Coronary artery (tissue), 2 donors: ENCODE results near the gene ERN1.

Source experiments
- DNase-seq: peaks from one replicate; pipeline ENCODE4 v3.0.0-alpha.2; 2017; ENCODE audit warnings: low spot score
- H3K27ac ChIP-seq, 2 donors: fragments of 200-600 bp; sonication (generic); one replicate each; pipeline ENCODE4 v1.5.1; 2016 to 2019
- H3K4me3 ChIP-seq: fragments of 200-600 bp; sonication (generic); 2 replicates; pipeline ENCODE4 v1.5.1; 2016; ENCODE audit warnings: mild to moderate bottlenecking, moderate library complexity
- TF ChIP-seq, protein P1 (sequence below): fragments of 200-600 bp; sonication (generic); IDR thresholded peaks from one replicate; pipeline ENCODE4 v1.5.1; 2019; ENCODE audit warnings: antibody characterized with exemption

ERN1 gene

DNA sequence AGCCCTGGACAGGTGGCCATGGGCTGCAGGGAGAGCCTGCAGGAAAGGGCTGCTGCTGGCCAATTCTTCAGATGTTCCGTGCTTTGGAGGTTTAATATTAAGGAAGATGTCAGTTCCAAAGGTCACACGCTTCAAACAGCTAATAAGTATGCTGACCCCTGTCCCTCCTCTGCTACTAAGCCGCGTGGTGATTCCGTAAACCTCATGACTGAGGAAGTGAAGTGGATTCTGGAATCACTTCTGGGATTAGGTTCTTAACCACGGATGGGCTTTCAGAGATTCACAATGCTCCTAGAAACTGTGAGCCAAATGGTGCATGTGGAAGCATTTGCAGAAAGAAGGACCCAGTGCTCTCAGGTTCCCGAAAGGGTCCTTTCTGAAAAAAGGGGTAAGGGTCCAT, 28.5 kb upstream of the ERN1 start:
- TF ChIP-seq, protein P1, sequence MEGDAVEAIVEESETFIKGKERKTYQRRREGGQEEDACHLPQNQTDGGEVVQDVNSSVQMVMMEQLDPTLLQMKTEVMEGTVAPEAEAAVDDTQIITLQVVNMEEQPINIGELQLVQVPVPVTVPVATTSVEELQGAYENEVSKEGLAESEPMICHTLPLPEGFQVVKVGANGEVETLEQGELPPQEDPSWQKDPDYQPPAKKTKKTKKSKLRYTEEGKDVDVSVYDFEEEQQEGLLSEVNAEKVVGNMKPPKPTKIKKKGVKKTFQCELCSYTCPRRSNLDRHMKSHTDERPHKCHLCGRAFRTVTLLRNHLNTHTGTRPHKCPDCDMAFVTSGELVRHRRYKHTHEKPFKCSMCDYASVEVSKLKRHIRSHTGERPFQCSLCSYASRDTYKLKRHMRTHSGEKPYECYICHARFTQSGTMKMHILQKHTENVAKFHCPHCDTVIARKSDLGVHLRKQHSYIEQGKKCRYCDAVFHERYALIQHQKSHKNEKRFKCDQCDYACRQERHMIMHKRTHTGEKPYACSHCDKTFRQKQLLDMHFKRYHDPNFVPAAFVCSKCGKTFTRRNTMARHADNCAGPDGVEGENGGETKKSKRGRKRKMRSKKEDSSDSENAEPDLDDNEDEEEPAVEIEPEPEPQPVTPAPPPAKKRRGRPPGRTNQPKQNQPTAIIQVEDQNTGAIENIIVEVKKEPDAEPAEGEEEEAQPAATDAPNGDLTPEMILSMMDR = no peak
- DNase-seq = no peak
- no peak overlapping the region for H3K27ac ChIP-seq
- no peak overlapping the region for H3K4me3 ChIP-seq

DNA sequence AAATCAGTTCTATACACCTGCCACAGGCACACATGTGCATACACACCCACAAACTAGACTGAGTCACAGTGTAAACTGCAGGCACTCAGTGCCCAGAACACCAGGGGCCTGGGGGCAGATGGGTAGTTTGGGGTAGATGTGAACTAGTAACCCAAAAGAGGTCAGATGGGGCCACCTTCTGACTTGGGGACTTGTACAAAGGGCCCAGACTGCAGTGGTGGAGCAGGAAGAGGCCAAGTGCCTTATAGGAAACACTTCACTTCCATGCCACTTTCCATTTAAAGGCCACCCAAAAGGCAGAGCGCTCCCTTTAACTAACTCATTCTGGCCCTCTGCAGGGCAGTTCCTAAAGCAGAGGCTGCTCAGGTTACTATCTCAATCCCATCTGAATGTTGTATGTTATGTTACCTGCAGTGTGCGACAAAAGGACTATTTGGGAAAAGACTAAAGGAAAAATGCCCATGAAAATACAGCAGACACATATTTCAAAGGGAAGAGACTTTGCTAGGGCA, 27.8 kb upstream of the ERN1 start:
- no peak for DNase-seq
- TF ChIP-seq, protein P1 = no peak
- Histone ChIP-seq H3K4me3 (no peak overlapping the region), H3K27ac (no peak overlapping the region)

DNA sequence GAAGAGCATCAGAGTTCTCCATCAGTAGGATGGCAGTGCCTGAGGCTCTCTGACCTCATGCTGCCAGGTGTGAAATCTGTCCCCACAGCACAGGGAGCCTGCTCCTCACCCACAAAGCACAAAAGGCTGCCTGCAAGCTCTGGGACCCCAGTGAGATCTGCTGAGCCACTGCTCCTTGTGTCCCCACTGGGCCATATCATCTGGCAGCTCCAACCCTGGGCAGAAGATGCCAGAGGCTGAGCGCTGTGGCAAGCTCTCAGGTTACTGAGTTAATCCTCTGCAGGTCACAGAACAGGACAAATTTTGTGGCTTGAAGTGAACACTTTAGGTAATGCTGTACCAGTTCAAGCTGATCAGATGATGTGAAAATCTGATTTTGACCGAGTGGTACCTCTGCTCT, 26.7 kb upstream of the ERN1 start:
- no peak for DNase-seq
- TF ChIP-seq, protein P1 = no peak
- Histone ChIP-seq H3K27ac (peak overlapping the region; percentile 72 to 89), H3K4me3 (no peak overlapping the region)

DNA sequence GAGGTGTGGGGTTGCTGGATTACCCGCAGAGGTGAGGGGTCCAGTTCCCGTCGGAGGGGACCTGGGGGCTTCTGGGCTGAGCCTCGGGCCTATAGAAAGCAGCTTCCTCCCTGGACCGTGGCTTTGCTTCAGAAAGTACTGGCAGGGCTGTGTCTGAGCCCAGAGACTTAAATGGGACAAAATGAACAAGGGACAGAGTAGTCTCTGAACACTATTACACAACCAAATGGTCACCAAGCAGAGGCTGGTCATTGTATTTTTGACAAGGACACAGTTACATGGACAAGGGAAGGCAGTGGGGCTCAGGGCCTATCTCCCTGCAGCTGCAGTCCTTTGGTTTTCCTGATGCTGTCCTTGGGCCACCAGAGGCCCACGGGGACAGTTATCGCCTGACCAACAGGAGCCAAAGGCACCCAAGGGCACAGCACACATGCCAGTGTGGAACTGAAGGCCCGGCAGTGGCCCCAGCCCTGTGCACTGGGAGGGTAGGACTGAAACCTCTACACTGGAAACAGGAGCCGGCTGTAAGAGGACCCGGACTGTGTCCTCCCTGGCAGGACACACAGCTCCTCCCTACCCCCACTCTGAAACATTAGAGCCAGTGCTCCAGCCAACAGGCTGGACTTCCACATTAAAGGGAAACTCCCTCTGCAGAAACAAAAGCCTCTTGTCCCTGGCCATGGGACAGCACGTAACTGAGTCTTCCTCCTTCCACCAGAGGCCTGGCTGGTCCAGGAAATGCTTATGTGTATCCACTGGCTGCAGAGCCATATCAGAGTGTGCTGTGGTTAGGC, 26.0 kb upstream of the ERN1 start:
- TF ChIP-seq, protein P1 = no peak

DNA sequence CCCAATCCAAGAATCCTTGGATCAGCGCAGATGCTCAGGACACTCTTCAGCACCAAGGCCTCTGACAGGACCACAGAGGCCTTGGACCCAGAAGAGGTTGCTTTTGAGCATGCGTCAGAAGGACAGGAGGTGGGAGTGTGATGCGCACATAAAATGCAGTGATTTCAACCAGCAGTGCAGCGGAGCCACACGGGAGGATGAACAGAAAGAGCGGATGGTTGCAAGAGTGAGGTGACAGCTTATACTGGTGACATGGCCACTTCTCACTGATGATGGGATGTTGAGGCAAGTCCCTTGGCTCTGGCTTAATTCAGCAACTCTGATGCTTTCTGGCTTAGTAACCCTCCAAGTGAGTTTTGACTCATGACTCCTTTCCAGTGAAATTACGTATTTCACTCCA, 25.2 kb upstream of the ERN1 start:
- Histone ChIP-seq H3K27ac (peak overlapping the region; percentile 72 to 89), H3K4me3 (no peak overlapping the region)
- TF ChIP-seq, protein P1 = no peak
- no peak for DNase-seq

More for the DNA sequence above, 26.0 kb upstream of the ERN1 start:
- no peak for DNase-seq
- Histone ChIP-seq H3K4me3 (peak overlapping the region; percentile 44), H3K27ac (peak overlapping the region; percentile 72 to 89)

DNA sequence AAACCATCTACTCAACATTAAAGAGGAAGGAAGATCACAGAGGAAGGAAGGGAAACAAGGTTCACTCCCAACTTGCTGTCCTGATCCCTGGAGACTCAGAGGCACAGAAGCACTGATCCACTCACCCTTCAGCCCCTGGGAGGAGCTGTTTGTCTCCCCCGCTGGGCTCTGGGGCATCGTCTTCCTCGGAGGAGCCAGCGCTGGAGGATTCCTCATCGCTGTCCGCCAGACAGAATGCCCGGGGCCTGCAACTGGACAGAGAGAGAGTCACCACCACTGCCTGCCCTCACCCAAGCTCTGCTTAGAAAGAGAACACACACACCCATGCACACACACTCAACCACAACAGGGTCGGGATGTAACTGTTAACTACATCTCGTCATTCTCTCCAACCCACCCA, 24.8 kb upstream of the ERN1 start:
- TF ChIP-seq, protein P1 = no peak
- H3K27ac ChIP-seq = peak overlapping the region; percentile 72 to 89
- H3K4me3 ChIP-seq = no peak overlapping the region
- no peak for DNase-seq

DNA sequence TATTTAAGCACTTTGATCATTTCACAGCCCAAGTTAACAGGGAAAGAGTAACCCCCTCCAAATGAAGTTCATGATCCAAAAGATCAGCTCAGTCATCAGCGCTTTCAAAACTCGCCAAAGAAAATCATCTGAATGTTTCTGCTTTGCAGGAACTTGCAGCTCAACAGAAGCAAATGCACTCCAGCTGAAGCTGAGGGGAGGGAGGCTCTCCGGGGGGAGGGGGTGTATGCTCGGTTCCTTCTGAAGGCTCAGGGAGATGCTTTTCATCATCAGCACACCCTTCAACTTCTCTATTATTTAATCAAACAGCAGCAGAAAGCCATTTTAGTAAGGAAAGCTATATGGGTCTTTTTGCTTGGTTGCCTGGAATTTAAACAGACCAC, 24.4 kb upstream of the ERN1 start:
- TF ChIP-seq, protein P1 = no peak
- DNase-seq = no peak
- peak overlapping the region; percentile 72 to 89 for H3K27ac ChIP-seq
- H3K4me3 ChIP-seq = no peak overlapping the region
